K562 (cell line): Measurements from ENCODE around the gene CLEC2D. TPM values are rescaled to one million over a fixed set of nuclear protein-coding genes. Genes with fewer than 3 reads are reported as not detected.
A peak's percentile ranks its signal among the peaks of the same experiment; 100 is the strongest.

Experiments used
- EZH2 ChIP-seq: IDR thresholded peaks from 2 replicates; pipeline ENCODE4 v1.6.1; 2012; ENCODE audit warnings: low read depth, mild to moderate bottlenecking, inconsistent platforms, low read length, borderline replicate concordance
- HNRNPH1 ChIP-seq: fragments of 200-400 bp; formaldehyde crosslinking; optimal IDR thresholded peaks from 2 replicates; pipeline ENCODE3; 2017; ENCODE audit warnings: low read depth, mild to moderate bottlenecking, low read length, moderate library complexity
- MTA2 ChIP-seq: fragments of 450-650 bp; IDR thresholded peaks from 2 replicates; pipeline ENCODE4 v1.6.1; 2016; ENCODE audit warnings: low read depth
- NFE2 ChIP-seq: IDR thresholded peaks from 2 replicates; pipeline ENCODE4 v1.6.1; 2014; ENCODE audit warnings: antibody characterized with exemption, low read depth
- NFIC ChIP-seq: fragments of 450-650 bp; IDR thresholded peaks from 2 replicates; pipeline ENCODE4 v1.6.1; 2017; ENCODE audit warnings: mild to moderate bottlenecking, inconsistent platforms
- SETDB1 ChIP-seq: IDR thresholded peaks from one replicate; pipeline ENCODE4 v1.6.1; 2012; ENCODE audit warnings: low read length, control low read depth, inconsistent platforms
- YBX1 ChIP-seq: fragments of 450-650 bp; IDR thresholded peaks from 2 replicates; pipeline ENCODE4 v1.7.1; 2016; ENCODE audit warnings: mild to moderate bottlenecking
- ZKSCAN1 ChIP-seq: fragments of 150-350 bp; IDR thresholded peaks from 2 replicates; pipeline ENCODE4 v1.6.1; 2016; ENCODE audit warnings: low read depth, low read length
- ZNF407 ChIP-seq: fragments of 450-650 bp; IDR thresholded peaks from 2 replicates; pipeline ENCODE4 v1.6.1; 2016; ENCODE audit warnings: low read depth
- polyA plus RNA-seq, 8 experiments: library from polyadenylated mRNA; depleted of rRNA in 4 of 8; stranded (reverse) in 5 of 8; unstranded in 3 of 8; fragments of >200 nt; fragmentation: Nextera tagmentation in 2 of 8; fragmentation: Illumina TruSeq in 1 of 8; extraction: Ambion mirVana in 2 of 8; extraction: Trizol in 1 of 8; gene quantifications; 2 replicates each; pipeline versions ENCODE4 v1.2.1 to v1.2.3, GENCODE V29; 2011 to 2014; ENCODE audit warnings: inconsistent platforms in 1 of 8, missing spikeins in 1 of 8
- total RNA-seq, 7 experiments: library from RNA; depleted of rRNA in 6 of 7; stranded (reverse); fragments of >200 nt in 6 of 7; fragmentation: Illumina TruSeq in 2 of 7; extraction: Trizol in 2 of 7; gene quantifications; 2 replicates each; pipeline versions ENCODE4 v1.2.1 to v1.2.3, GENCODE V29; 2011 to 2021; ENCODE audit warnings: low replicate concordance in 1 of 7
- TF ChIP-seq, protein P1 (sequence below), 2 experiments: fragments of 450-650 bp; conservative IDR thresholded peaks; 2 replicates each; pipeline ENCODE4 v1.6.1; 2017; ENCODE audit warnings: mild to moderate bottlenecking in 2 of 2, moderate library complexity in 2 of 2

The CLEC2D gene
- total and polyA plus RNA-seq, 9 of the 15 experiments (the other 6 are each of a cell fraction or from before 2014, with no cell fraction given) = 1.4 to 5.0 (median 2.2) TPM

DNA sequence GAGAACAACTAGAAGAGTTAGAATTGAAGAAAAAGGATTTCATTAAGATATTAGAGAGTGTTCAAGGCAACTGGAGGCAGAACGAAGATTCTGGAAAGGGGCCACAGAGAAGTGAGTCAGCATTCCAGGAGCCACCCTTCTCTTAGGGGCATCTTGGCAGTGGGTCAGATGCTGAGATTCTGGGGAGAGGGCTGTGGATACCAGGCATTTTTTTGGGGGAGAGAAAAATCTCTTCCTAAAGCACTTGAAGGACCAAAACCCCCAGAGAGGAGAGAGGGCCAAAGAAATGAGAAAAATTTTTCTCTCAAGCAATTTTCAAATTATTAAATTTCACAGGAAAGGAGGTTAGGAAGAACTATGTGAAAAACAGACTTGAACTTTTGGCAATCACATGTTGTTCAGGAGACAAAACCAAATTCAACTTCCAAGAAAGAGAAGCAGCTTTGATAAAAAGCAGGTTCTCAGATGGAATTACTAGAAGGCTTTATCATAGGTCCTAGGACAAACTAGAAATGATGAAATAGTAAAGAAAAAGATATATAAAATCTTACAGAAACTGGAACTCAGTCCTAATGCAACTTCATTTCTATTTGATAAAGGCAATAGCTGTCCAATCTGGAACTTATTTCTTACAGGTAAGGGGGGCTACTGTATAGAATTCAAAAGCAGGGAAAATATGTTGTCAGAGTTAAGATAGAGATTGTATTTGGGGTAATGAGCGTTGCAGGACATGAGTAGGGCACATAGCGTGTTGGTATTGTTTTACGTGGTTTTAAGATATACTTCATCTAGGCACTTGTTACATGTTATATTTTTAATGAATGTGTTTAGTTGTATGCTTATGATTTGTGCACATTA lies 1.1 kb upstream of the CLEC2D start (continued):
- TF ChIP-seq ZNF407 (no peak), NFIC (peak; percentile 28), YBX1 (no peak), EZH2 (no peak), ZKSCAN1 (no peak), MTA2 (no peak), SETDB1 (no peak), HNRNPH1 (no peak), NFE2 (peak; percentile 57)
- TF ChIP-seq, protein P1, sequence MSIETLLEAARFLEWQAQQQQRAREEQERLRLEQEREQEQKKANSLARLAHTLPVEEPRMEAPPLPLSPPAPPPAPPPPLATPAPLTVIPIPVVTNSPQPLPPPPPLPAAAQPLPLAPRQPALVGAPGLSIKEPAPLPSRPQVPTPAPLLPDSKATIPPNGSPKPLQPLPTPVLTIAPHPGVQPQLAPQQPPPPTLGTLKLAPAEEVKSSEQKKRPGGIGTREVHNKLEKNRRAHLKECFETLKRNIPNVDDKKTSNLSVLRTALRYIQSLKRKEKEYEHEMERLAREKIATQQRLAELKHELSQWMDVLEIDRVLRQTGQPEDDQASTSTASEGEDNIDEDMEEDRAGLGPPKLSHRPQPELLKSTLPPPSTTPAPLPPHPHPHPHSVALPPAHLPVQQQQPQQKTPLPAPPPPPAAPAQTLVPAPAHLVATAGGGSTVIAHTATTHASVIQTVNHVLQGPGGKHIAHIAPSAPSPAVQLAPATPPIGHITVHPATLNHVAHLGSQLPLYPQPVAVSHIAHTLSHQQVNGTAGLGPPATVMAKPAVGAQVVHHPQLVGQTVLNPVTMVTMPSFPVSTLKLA (conservative IDR thresholded peaks at IDR 0.05) = no peak
